ENCODE data around the gene CTAG2. TPM values are rescaled to one million over a fixed set of nuclear protein-coding genes. Genes with fewer than 3 reads are reported as not detected.
"Not testable (repeated sequence)": the region's sequence is repeated elsewhere in the genome, so short reads cannot be mapped to it uniquely, and the experiment has no call there.

CTAG2 gene
- total RNA-seq, 1 donor from 2014 or later: not detected

DNA sequence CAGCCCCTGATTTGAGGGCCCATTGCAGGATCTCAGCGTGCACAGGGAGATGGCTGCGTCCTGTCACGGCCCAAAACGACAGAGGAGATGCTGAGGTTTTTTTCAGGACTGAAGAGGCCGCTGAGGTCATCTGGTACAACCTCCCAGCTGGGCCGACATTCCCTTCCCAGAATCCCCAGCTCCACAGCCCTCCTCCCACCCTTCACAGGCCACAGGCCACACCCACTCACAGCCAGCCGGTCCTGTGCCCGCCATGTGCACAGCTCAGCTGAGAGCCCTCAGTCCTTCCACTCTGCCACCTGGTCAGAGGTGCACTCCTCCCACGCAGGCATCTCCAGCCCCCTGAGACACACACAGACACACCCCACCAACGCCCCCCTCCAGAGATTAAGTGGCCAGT is 11.6 kb downstream of the CTAG2 start:
- H3K27ac ChIP-seq; H3K9me3 ChIP-seq; H3K4me1 ChIP-seq; H3K36me3 ChIP-seq; H3K27me3 ChIP-seq; DNase-seq (ENCODE audit: extremely low spot score in 2 of 2); H3K4me3 ChIP-seq; intact Hi-C loops (cut with DNase I): not testable (repeated sequence)

DNA sequence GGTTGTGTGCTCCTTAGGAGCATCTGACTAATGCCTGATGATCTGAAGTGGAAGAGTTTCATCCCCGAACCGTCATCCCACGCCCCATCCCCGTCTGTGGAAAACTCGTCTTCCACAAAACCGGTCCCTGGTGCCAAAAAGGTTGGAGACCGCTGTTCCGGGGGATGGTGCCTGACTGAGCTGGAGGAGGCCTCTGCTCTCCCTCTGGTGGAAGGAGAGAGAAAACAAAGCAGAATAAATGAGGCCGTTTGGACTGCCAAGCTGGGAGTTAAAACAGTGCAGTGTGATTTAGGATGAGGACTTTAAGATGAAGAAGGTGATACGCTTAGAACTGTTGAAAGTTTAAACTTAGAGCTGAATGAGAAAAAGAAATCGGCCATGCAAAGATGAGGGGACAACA is 19.7 kb downstream of the CTAG2 start:
- H3K27me3 ChIP-seq; H3K36me3 ChIP-seq; H3K4me1 ChIP-seq; H3K27ac ChIP-seq; H3K4me3 ChIP-seq; DNase-seq (ENCODE audit: extremely low spot score in 2 of 2); intact Hi-C loops (cut with DNase I); H3K9me3 ChIP-seq: not testable (repeated sequence)

DNA sequence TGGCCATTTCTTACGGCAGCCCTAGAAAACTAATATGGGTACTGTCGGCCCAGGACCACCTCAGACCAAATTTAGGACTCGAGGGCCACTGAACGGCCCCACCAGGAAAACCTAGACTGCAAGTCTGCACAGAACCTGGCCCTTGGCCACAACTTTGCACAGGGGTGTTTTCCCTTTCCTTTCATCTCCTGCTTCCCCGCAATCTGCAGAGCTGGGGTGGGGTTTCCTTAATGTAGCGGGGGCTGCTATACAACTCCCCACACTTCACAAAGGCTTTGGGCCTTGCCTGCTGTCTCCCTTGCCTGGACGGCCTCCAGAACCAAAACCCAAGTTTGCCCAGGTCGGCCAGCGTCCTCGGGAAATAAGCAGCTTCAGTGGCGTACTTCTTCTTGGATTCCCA is 22.4 kb downstream of the CTAG2 start:
- DNase-seq (ENCODE audit: extremely low spot score in 2 of 2); H3K27me3 ChIP-seq; H3K27ac ChIP-seq; H3K4me3 ChIP-seq; H3K36me3 ChIP-seq; H3K9me3 ChIP-seq; intact Hi-C loops (cut with DNase I); H3K4me1 ChIP-seq: not testable (repeated sequence)

DNA sequence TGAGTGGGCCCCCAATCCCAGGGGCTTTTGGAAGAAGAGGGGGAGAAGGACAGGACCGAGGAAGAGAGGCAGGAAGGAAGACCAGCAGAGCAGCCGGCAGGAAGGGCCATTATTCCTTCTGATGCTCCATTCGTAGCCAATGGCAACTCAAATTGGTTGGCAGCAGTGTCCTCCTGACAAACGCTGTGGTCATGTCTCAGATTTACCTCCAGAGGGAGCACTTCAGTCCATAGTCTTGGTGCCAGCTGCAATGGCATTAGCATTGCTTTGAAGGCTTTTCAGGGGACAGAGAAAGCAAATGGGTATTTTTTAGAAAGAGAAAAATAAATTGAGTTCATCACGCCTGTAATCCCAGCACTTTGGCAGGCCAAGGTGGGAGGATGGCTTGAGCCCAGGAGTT is 24.4 kb downstream of the CTAG2 start:
- intact Hi-C loops (cut with DNase I): not testable (repeated sequence)

DNA sequence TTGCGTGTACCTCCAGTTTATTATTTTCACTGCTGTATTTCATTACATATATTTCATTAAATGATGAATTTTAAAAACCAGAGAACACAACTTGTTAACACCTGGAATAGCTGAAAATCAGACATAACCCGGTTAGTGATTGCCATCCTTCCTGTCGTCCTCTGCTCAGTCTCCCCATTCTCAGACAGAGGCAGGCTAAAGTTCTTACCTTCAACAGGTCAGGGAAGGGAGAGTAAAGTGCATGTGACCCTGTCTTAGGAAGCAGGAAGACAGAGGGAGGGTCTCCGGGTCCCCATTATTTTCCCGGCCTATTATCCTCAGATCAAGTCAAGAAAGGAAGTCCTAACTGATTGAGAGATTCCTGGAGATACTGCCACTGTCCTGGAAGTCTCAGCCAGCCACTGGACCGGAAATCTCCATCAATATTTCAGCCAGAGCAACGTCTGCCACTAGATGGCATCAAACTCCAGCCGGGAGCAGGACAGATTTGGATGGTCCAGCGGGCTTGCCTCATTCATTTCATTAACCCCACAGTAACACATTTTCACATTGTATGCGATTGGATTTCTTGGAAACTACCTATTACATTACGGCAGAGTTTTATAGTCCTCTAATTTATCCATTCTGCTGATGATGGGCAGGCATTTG is 32.5 kb downstream of the CTAG2 start:
- H3K4me3 ChIP-seq; H3K4me1 ChIP-seq; H3K9me3 ChIP-seq; H3K27ac ChIP-seq; H3K36me3 ChIP-seq; intact Hi-C loops (cut with DNase I); H3K27me3 ChIP-seq; DNase-seq (ENCODE audit: extremely low spot score in 2 of 2): not testable (repeated sequence)

More for the DNA sequence above, 24.4 kb downstream of the CTAG2 start:
- not testable (repeated sequence) for H3K4me3 ChIP-seq; H3K4me1 ChIP-seq; H3K36me3 ChIP-seq; H3K9me3 ChIP-seq; H3K27ac ChIP-seq; H3K27me3 ChIP-seq; DNase-seq (ENCODE audit: extremely low spot score in 2 of 2)

DNA sequence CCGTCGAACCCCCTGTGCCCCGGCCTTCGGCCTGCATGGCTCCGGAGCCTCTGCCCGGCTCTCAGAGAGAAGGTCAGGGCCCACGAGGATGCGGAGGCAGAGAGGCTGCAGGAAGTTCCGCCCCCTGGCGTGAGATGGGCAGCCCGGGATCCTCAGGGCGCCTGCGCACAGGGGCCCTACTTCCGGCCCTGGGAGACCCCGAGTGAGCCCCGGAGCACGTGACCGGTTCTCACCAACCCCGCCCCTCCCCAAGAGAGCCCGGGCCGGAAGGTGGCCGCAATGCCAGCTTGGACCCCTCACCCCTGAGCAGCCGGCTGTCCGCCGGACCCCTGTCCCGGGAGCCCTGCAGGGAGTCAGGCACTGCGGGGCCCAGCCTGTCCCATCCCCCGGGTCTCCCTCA is 34.2 kb downstream of the CTAG2 start, which contains the start of gene CTAG1B:
Gene CTAG1B, minus strand, starts transcription at position 101 of the 400 bp plus-strand sequence. Its CDS starts 64 bp downstream, at position 37.
- intact Hi-C loops (cut with DNase I): not testable (repeated sequence)

DNA sequence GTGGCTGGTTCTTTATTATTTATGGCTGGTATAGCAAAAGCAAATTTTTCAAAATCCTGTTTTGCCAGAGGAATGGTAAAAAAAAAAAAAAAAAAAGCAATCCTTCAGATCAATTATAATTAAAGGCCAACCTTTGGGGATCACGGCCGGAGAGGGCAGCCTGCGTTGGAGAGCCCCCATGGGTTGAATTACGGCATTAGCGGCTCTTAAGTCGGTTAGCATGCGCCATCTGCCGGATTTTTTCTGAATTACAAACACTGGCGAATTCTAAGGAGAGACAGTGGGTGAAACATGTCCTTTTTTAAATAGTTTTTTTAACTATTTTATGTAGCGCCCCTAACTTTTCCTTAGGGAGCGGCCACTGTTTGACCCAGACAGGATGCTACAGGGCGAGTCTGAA is 39.8 kb downstream of the CTAG2 start:
- H3K27me3 ChIP-seq; H3K4me1 ChIP-seq; DNase-seq (ENCODE audit: extremely low spot score in 2 of 2); intact Hi-C loops (cut with DNase I); H3K4me3 ChIP-seq; H3K36me3 ChIP-seq; H3K27ac ChIP-seq; H3K9me3 ChIP-seq: not testable (repeated sequence)

More for the DNA sequence above, 34.2 kb downstream of the CTAG2 start, which contains the start of gene CTAG1B:
- not testable (repeated sequence) for H3K4me1 ChIP-seq; H3K4me3 ChIP-seq; H3K27me3 ChIP-seq; H3K36me3 ChIP-seq; H3K27ac ChIP-seq; H3K9me3 ChIP-seq; DNase-seq (ENCODE audit: extremely low spot score in 2 of 2)

DNA sequence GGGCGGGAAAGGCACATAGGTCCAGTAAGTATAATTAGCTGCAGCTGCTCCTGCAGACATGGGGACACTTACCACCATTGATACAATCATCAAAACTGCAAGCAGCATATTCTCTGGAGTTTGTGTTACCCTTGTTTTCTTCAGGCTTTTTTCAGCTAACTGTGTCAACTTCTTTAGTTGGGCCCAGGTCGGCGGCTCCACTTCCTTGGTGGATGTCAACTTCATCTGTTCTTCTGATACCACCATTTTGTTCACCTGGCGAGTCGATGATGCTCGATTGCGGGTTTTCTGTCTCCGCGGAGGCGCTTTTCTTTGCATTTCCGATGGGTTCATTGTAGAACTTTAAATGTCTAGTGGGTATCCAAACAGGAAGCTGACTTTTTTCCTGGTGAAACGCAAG is 42.2 kb downstream of the CTAG2 start:
- H3K27me3 ChIP-seq; H3K9me3 ChIP-seq; DNase-seq (ENCODE audit: extremely low spot score in 2 of 2); H3K36me3 ChIP-seq; H3K4me1 ChIP-seq; intact Hi-C loops (cut with DNase I); H3K27ac ChIP-seq; H3K4me3 ChIP-seq: not testable (repeated sequence)

DNA sequence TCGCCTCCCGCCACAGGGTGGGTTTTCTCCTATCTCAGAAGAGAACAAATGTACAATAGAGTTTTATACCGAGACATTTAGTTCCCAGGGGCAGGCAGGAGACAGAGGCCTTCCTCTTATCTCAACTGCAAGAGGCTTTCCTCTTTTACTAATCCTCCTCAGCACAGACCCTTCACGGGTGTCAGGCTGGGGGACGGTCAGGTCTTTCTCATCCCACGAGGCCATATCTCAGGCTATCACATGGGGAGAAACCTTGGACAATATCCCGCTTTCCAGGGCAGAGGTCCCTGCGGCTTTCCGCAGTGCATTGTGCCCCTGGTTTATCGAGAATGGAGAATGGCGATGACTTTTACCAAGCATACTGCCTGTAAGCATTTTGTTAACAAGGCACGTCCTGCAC is 44.6 kb downstream of the CTAG2 start:
- H3K27me3 ChIP-seq; H3K9me3 ChIP-seq; H3K4me1 ChIP-seq; H3K36me3 ChIP-seq; H3K27ac ChIP-seq; DNase-seq (ENCODE audit: extremely low spot score in 2 of 2); H3K4me3 ChIP-seq; intact Hi-C loops (cut with DNase I): not testable (repeated sequence)

DNA sequence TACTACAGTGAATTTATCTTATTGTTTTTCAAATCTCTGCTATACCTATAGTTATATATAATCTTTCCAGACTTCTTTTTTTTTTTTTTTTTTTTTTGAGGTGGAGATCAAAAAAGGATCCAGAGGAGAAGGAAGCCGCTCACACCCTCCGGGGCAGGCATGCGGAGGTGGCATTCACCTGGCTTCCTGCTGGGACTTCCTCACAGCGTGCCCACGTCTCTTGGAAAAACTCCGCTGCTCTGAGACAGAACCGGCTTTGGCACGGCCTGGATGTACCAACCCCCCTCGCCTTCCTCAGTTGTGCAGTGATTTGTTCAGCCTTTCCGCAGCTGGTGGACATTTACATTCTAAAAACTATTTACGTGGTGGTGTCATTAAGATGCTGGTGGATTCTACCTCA is 45.4 kb downstream of the CTAG2 start:
- intact Hi-C loops (cut with DNase I); H3K27me3 ChIP-seq; H3K36me3 ChIP-seq; H3K4me1 ChIP-seq; H3K9me3 ChIP-seq; H3K4me3 ChIP-seq; H3K27ac ChIP-seq; DNase-seq (ENCODE audit: extremely low spot score in 2 of 2): not testable (repeated sequence)

Measured in vagina (tissue), 2 donors.